CD4-positive, alpha-beta T cell treated with Interleukin-4 for 1 hour (primary cell): Measurements from ENCODE around the gene FAM114A2.

Experiments used
- DNase-seq, 2 donors: peaks; one replicate each; pipeline ENCODE4 v3.0.0-alpha.2; 2020 to 2022

The FAM114A2 gene

DNA sequence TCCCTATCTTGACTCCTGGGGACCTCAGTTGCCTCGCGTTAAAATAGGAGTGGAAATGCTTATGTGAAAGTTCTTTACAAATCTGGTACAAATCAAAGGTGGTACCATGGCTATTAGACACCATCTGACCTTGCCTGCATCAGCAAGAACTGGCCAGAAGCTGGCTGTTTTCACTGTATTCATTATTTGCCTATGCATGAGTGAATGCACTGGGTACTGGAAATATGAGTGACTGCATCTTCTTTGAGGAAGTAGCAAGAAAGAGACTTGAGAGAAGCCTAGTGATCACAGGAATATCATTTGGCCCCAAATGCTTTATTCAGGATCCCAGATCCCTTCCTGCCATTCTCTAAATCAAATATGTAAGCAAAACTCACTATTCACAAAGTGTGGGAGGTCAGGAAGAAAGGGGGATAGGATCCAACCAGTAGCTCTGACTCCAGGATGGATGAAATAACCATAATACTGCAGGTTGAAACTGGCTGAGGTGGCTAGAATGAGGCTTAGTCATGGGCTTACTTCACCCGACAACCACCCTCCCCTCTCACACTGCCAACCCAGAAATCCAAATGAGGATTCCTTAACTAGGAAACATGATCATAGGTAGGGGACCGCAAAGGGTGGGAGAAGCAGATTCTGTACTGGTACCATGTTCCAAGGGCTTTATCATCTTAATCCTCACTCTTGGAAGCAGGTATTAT is 56.7 kb downstream of the FAM114A2 start:
- no peak for DNase-seq

- DNase-seq, result no peak
These were observed 59.5 kb downstream of the FAM114A2 start for GRCh38 chr5:153979028-153979783.

DNA sequence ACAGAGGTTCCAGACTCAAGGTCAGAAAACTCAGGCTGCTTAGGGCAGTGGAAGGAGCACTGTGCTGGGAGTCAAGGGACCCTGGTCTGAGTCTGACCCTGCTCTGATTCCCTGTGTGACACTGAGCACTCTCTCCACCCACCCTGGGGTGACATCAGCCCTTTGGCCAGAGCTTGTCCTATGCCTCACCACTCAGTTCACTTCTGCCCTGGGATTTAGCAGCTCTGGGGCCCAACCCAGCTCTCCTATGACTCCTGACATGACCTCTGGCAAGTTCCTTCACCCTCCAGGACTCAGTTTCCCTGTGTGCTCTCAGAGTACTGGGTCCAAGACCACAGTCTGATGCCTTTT is 63.9 kb downstream of the FAM114A2 start:
- no peak for DNase-seq

GRCh38 chr5:153974131-153974812 is 64.4 kb downstream of the FAM114A2 start:
- peak in 1 of 2 donors; percentile 45 for DNase-seq

DNA sequence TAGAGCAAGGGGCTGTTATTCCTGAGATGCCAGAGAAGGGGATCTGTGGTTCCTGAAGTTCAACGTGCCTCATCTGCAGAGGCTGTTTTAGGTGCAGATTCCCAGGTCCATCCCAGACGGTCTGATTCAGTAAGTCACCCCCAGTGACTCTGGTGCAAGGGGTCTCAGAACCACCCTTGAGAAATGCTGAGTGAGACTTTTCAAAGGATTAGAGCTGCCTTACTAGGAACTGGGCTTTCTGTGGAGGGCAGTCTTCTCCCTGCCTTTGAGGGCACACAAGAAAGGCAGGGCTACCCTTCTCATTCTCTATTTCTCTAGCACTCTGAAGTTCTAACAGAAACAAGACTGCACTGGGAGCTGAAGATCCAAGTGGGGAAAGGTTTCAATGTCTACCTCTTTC is 66.5 kb downstream of the FAM114A2 start:
- DNase-seq, result no peak

GRCh38 chr5:153970496-153970895 is 68.2 kb downstream of the FAM114A2 start:
- DNase-seq, result no peak

- DNase-seq, result no peak
These were observed 69.2 kb downstream of the FAM114A2 start for GRCh38 chr5:153969563-153969895.

DNA sequence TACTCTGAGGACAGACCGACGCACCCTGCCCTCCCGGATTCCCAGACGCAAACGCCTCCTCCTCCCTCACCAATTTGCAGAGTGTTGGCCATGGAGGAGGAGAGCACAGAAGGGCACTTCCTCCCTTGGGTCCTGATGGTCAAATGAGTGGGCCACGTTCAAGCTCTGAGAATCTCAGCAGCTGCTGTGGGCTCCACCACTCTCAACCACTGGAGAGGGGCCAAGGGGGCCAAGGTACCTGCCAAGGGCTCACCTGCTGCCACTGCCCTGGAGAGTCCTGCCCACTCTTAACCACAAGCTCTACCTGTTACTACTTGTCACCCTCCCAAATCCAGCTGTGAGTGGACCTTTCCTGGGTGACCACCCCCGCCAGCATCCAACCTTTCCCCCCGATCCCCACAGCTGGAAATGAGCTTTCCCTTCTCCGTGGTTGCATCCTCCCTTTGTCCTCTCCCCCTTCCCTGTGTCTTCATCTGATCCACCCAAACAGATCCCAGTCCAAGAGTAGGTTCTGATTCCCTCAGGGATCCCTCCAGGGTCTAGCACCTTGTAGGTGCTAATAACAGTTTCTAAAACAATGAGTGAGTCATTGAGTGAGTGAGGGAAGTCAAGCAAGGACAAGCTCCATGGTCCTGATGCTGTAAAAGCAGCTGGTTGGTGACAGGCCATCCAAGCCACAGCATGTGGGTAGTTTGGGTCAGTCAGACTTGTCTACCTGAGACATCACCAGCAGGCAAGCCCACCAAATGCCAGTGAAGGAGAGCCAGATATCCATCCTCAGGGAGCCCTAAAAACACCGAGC is 69.7 kb downstream of the FAM114A2 start:
- DNase-seq, result no peak

DNA sequence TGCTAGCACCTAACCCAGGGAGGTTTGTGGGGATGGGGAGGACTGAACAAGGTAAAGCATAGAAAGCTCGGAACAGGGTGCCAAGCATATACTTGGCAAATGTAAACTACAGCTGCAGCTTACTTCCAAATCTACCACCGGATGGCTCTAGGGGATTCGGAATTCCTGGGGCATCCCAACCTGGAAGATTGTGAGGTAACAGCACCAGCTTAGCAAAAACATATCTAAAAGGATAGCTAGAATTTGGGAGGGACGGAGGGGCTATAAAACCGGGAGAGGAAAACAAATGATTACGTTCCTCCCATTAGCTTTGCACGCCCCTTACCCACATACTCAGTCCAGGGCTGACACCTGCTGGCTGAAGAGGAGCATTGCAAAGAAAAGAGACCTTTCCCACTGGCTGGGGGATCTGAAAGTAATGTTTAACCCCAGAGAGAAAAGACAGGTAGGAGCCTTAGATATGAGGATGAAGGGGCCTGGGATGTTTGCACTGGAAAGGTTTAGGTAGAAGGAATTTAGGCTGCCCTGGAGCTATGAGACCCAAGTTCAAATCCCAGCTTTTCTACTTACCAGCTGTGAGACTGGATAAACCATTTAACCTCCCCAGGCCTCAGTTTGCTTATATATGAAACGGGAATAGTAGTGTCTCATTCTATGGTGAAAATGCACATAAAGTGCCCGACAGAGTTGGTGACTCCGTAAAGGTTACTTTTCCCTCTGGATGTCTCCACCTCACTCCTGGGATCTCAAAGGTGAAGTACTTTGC is 73.6 kb downstream of the FAM114A2 start:
- DNase-seq, result peak; percentile 37 to 45

GRCh38 chr5:153964191-153964879 is 74.4 kb downstream of the FAM114A2 start:
- DNase-seq, result no peak

DNA sequence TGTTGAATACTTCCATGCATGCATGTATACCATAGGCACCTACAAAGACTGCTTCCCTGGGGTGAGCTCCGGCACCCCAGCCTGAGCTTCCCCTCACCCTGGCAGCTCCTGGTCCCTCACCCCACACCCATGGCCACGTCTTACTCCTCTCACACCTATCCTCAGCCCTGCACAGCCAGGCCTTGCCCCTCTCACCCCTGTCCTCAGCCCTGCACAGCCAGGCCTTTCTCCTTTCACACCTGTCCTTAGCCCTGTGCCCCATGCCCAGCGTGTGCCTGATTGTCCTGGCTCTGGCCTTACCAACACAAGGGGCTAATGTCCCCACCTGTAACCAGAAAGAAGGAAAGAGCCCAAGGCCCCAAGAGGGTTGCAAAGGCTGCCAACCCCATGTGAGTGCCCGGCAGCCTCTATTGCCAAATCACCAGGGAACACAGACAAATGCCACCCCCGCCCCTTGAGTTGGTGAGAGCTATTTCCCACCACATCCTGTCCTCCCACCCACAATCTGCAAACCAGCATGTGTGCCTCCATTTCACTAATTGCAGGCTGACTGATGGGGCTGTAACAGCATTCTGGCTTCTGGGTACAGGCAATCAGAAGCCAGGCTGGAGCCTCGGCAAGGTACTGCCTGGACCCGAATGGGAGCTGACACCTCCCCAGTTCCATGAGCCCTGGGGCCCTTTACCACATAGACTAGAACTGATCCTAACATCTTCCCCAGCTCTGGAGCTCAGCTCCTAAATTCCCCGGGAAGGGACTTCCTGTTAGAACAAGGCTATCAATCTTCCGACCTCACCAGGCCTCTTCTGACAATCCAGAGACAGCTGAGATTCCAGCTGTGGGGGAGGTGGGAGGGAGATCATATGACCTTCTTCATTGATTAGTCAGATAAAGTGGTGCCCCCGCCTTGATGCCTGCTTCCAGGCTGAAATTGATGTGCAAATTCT is 78.2 kb downstream of the FAM114A2 start:
- peak; percentile 17 to 28 for DNase-seq

DNA sequence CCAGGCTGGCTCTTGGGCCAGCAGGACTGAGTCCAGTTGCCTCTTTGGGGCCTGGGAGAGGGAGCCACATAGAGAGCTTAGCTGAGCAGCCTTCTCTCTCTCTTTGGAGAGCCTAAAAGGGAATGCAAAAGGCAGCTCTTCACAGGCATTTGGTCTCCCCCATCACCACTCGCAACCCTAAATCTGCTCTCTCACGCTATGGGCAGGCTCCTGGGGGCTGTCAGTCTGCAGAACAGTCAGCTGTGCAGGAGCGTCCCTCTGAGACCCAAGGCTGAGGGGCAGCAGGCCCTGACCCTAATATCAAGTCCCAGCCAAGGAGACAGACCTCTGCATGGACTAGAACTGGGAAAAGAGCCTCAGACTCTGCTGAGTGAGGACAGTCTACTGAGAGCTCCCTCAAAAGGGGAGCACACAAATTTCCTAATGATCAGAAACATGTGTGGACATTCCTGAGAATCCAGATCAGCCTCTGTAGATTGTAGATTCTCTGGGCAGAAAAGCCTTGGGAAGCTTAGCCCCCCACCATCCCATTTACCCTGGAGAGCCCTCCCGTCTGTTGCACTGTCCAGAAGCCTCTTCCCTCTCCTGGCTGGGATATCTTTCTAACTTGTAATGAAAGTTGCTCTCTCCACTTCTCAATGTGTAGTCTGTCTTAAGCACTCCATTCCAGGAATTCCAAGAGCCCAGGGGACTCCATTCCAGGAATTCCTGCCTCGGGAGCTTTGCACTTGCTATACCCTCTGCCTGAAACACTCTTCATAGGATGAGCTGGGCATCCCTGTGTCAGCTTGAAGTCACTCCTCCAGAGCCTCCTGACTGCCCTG is 79.4 kb downstream of the FAM114A2 start:
- no peak for DNase-seq

DNA sequence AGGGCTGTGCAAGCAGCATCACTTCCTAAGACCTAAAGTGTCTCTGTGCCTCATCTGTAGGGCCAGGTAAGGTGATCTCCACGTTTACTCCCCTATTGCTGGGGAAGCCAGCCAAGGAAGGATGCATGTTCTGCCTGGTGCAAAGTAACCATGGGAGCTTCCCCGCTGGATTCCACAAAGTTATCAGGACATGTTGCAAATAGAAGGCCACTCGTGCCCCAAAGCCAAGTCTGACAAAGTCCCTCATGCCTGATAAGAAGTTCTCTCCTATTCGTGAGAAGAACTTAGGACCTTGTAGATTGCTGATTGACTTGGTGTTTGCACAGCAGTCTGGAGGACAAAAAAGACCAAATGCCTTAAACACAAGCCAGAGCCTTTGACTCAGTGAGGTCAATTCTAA is 81.5 kb downstream of the FAM114A2 start:
- no peak for DNase-seq

GRCh38 chr5:153953411-153953810 is 85.3 kb downstream of the FAM114A2 start:
- no peak for DNase-seq

- DNase-seq, result no peak
These were observed 85.8 kb downstream of the FAM114A2 start for GRCh38 chr5:153952893-153953292.

DNA sequence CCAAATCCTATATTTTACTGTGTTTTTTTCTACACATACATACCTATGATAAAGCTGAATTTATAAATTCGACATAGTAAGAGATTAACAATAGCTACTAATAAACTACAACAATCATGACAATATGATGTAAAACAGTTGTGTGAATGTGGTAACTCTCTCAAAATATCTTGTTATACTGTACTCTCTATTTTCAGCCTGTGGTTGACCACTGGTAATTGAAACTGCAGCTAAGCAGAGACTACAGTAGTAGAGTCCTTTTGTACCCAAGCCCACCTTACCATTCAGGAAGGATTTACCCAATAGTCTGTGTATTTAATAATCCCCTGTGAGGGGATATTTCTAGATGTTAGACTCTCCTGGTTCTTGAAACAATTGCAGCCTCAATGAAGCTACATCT is 86.7 kb downstream of the FAM114A2 start:
- no peak for DNase-seq

DNA sequence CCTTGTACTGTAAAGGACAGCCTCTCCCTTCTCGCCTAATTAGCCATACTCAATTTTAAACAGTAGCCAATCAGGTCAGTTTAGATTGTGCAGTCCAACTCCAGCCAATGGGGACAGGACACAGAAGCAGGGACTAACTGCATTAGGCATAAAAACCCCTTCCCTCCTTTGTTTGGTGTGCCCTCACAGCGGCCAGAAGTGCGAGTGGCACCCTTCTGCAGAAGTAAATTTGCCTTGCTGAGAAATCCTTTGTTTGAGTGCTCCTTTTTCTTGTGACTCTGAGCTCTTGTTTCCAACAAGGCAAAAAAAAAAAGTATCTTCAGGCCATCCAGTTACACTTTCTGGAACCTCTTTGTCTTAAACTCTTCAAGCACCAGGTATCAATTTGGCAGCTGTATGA is 97.4 kb downstream of the FAM114A2 start:
- no peak for DNase-seq
